Putamen (tissue), 1 donor: Measurements from ENCODE around the gene PPARA.

Experiments used
- DNase-seq: peaks from one replicate; pipeline ENCODE4 v3.0.0-alpha.2; 2016; ENCODE audit warnings: low spot score

The PPARA gene

GRCh38 chr22:46150034-46150654 lies at the start of gene PPARA:
Gene PPARA, plus strand, starts transcription at chr22:46150526. Its CDS starts 47,858 bp downstream, at chr22:46198384.
- DNase-seq = peak; percentile 90

DNA sequence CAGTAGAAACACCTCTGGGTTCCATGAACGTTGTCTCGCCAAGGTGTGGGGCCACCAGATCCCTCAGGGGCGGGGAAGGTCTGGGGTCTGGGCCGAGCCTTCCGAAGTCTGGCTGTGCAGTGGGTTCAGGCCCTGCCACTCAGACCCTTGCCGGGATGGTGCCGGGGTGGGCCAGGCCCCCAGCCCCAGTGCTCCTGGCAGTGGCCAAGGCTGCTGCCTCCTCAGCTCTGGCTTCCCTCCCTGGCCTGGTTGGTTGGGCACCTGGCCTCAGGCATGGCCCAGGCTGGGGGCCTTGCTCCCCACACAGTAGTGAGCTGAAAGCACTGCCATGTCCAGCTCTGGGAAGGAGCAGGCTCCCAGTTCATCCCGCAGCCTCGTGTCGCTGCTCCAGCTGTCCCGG lies 48.2 kb upstream of the PPARA start:
- no peak for DNase-seq

GRCh38 chr22:46102752-46103151 lies 47.6 kb upstream of the PPARA start:
- no peak for DNase-seq

- no peak for DNase-seq
Observed at GRCh38 chr22:46103181-46103580, 47.1 kb upstream of the PPARA start.

DNA sequence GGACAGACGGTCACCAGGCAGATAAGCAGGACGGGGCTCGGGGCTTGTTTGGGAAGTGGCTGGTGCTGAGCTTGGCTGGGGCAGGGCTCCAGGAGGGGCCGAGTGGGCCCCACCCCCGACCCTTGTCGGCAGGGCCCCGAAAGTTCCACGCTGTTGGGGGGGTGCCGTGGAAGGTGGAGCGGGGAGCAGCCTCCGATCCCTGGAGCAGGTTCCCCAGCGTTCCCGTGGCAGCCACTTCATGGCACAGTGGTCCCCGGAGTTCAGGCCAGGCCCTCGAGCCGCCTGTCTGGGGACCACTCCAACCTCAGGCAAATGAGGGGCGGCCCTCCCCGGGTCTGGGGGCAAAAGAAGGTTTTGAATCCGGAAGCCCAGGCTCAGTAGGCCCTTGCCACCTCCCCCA lies 46.7 kb upstream of the PPARA start:
- DNase-seq = no peak

GRCh38 chr22:46104170-46104880 lies 46.0 kb upstream of the PPARA start:
- peak; percentile 79 for DNase-seq

DNA sequence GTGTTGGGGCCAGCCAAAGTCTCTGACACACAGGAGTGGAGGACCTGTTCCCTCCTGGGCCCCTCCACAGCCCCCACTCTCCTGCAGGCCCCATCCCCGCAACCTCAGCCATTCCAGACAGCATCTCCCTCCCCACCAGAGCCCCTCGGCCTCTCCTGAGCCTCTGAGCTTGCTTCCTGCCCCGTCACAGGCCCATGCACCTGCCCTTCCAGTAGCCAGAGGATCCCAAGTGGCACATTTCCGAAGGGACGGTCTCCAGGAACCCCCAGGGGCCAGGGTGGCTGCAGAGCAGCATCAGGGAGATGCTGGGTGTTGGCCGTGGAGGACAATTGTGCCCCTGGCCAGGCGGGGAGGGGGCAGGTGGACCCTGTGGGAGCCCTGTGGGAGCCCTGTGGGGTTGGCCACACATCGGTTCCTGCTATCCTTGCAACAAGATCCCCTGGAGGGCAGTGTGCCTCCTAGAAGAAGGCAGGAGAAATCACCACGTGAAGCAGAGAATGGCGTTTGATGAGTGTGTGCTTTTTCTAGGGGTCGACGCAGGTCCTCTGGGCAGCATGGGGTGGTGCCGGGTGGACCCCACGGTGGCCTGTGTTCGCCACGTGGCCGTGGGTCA lies 45.3 kb upstream of the PPARA start:
- no peak for DNase-seq

DNA sequence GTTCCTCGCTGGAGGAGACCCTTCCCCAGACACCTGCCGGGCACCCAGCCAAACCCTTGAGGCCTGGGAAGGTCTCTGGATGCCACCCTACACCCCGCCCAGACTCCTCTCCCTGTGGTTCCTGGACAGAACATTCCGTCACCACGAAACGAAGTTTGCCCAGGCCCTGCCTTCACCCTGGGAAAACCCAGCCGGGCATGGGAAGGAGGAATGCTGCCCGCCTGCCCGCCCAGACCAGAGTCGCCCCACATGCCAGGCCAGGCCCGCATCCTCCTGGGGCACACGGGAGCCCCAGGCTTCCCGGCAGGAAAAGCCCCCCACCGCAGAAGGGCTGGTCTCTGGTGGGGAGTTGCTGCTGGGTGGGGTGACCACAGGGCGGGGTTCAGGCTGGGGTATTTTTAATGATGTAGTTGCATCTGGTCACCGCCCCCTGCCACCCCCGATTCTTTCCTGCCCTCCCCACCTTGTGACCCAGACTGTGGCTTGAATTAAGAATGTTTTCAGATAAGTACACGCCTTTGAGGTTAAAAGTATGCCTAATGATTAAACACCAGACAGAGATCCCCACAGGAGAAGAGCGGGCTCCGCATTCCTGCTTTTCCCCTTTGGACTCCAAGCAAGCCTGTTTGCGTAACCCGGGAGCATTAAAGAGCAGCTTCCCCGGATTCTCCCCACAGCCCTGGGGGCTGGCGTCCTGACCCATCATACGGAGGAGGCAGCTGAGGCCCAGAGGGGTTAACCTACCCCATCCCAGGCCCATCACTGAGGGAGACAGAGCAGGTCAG lies 44.6 kb upstream of the PPARA start:
- DNase-seq = no peak

DNA sequence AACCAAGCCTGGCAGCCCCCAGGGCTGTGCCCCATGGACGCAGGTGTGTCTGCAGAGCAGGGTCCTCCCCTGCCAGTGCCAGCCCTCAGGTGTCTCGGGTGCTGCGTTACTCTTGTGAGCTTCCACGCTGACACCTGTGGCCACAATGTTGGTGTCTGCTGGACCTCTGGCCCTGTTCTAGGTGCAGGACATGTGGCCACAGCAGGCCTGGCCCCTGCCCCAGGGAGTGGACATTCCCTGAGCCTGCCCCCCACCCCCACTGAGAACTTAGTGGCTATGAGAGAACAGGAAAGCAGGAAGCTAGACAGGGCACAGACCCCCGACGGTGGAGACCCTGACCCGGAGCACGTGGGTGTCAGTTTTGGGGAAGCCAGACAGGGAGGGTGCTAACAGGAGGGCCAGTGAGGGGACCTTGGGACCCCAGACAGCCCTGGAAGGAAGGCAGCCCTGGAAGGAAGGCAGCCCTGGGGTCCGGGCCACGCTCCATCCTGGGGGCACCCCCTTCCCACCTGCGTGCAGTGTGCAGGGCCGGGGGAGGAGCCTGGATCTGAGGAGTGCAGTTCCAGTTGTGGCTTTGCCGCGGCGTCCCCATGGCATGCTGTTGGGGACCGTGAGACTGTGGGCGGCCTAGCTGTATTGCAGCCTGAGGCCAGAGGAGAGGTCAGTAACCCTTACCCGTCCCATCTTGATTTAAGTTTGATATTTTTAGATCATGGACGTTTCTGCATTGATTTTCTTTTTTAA lies 43.9 kb upstream of the PPARA start:
- no peak for DNase-seq

GRCh38 chr22:46107089-46107664 lies 43.1 kb upstream of the PPARA start:
- DNase-seq = peak; percentile 92

DNA sequence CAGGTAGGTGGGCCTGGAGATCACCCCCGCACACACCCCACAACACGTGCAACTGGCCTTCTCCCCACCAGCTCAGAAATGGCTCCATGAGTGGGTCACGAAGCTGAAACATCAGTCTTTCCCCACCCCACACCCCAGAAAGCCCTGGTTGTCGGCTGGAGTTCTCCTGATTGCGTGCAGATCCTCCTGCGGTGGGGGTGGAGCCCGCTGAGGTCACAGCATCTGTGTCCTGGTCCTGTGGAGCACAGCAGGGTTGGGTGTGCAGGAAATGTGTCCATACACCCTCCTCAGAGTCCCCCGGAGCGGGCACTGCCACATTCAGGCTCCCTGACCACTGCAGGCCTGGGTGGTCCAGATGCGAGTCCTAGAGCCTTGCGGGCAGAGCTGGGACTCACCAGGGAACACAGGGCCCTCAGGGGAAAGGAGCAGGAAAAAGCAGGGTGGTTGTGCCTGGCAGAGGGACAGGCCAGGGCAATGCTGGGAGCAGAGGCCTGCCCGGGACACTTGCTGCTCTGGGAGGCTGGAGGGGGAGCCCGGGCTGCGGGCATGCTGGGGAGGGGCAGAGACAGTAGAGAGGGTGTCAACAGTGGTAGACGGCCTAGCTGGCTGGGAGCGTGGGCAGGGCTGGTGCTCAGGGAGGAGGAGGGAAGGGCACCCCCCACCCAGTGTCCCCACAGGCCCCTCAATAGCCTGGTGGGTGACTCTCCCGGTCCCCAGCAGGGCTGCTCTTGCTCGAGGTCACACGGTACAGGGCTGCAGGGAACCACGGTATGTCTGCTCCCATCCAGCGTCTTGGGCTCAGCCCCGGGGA lies 42.4 kb upstream of the PPARA start:
- no peak for DNase-seq

GRCh38 chr22:46108564-46109473 lies 41.5 kb upstream of the PPARA start:
- DNase-seq = no peak

- DNase-seq = no peak
Observed at GRCh38 chr22:46109474-46110003, 40.8 kb upstream of the PPARA start.

GRCh38 chr22:46110215-46110614 lies 40.1 kb upstream of the PPARA start:
- DNase-seq = no peak

DNA sequence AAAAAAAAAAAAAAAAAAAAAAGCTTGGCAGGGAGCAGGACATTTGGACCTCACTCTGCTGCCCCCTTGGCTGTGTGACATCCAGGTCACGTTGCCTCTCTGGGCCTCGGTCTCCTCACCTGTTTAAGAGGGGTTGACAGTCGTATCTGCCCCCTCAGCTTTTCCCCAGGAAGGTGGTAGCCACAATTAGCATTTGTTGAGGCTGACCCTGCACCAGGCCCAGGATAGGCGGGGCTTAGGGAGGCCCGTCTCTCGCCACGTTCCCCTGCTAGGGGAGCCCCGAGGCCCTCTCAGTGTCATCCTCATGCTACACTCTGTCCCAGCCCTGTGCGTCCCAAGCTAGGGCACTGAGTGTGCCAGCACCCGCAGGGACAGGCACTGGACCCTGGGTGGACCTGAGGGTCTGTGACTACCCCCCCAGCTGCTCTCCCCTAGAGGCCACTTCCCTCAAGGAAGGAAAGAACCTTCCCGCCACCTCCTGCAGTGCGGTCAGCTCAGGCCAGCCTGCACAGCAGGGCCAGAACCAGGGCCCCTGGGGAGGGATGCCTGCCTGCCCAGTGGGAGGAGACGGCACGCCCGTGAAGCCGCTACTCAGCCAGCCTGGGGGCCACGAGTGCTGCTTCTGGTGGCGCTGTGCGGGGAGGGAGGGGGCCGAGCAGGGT lies 38.5 kb upstream of the PPARA start:
- DNase-seq = no peak

DNA sequence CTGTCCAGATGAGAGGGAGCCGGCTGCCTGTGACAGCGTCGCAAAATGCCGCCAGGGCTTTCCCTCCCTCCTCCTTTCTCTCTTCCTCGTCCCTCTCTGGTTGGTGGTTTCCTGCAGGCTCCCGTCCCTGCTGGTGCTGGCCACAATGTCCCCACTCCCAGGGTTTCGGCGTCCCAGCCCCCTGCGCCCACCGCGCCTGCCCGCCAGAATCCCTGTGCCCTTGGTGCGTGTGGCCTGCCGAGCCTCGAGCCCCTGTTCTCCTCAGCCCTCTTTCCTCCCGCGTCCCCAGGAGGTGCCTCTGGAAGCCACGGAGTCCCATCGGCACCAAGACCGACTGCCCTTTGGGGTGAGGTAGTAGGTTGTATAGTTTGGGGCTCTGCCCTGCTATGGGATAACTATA lies 37.9 kb upstream of the PPARA start:
- DNase-seq = no peak

DNA sequence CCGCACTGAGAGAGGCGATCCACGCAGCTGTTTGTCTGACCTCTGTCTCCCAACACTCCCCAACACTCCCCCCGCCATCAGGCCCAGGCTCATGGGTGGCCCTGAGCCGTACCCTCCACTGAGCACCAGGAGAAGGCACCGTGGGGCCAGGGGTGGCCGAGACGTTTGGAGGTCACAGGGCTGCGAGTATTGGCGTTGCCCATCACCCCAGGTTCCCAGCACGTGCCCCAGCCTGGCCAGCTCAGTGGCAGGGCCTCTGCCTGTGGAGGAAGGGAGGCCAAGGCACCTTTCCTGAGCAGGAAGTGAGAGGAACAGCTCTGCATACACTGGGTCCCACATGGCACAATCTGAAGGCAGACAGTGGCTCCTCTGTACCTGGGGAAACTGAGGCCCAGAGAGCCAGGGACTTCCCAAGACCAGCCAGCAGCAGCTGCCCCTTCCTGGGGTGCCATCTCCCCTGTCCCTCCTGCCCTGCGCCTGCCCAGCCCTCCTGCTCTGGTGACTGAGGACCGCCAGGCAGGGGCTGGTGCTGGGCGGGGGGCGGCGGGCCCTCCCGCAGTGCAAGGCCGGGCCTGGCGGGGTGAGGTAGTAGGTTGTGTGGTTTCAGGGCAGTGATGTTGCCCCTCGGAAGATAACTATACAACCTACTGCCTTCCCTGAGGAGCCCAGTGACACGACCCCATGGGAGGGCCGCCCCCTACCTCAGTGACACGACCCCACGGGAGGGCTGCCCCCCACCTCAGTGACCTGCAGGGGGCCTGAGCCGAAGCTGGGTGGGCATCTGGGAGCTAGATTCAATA lies 37.0 kb upstream of the PPARA start:
- no peak for DNase-seq
